HG03565 (cell line): ENCODE data around the gene PAIP1.
"Not testable (repeated sequence)": the region's sequence is repeated elsewhere in the genome, so short reads cannot be mapped to it uniquely, and the experiment has no call there.

Source experiments
- ATAC-seq: cut with Tn5 transposase; IDR thresholded peaks from one replicate; pipeline ENCODE4 v1.9.1; 2021; ENCODE audit warnings: mild to moderate bottlenecking, moderate library complexity; ENCODE audit not compliant: unreplicated experiment

PAIP1 gene

DNA sequence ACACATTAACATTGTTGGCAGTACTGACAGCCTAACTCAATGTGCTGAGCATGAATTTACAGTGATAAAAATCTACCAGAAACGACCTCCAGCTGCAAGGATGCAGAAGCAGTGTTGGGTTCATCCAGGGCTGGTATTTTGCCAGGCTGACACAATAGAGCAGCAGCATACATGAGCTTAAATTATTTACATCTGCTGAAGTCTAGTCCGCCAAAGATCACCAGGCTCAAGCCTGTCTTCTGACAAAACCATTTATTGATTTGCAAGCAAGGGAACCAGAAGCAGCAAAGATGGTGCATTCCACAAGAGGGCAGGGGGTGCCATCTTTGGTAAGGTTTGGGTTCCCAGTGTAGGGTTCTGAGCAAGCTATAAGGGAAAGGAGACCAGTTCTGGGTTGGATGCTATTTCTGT lies 33.2 kb downstream of the PAIP1 start:
- ATAC-seq, result no peak

- no peak for ATAC-seq
Observed at GRCh38 chr5:43520615-43521014, 36.3 kb downstream of the PAIP1 start.

DNA sequence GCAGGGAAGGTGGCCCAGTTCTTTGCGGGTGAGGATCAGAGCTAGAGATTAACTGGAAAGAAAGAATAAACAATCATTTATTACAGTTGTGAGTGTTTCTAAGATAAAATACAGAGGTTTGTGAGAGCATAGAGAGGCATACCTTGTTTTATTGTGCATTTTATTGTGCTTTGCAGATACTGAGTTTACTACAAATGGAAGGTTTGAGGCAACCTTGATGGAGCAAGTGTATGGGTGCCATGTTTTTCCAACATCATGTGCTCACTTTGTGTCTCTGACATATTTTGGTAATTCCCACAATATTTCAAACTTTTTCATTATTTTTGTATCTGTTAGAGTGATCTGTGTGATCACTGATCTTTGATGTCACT lies 41.2 kb downstream of the PAIP1 start:
- no peak for ATAC-seq

DNA sequence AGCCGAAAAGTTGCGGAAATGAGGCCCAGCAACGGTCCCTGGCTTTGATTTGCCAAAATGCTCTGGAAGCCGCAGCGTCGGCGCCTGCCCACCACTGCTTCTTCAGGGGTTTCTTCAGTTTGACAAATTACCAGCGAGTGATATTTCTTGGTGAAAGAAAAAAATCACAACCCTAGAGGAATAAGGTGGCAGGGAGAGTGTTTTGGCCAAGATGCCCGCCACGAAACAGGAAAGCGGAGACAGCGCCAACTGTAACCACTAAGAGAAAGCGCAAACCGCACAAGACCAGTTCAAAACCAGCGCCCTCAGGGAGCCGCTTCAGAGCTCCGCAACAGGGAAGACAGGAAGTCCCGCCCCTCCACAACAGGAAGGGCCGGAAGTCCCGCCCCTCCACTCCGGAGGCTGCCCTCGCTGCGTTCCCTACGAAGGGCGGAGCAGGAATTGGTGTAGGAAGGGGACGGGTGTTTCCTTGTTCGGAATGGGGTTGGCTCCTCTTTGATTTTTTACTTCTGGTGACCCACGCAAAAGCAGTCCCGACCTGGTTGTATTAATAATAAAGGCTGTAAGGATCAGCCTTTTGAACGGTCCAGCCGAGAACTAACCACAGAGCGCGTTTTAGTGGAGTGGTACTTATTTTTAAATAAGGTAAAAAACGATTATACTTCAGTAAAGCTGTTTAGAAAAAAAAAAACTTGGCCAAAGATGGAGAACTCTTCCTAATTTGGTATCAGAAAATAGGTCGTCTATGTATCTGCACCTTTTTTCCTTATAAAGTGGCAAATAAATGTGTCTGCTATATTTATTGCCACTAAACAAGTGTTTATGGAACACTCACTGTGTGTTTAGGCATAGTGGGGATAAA lies 41.8 kb downstream of the PAIP1 start, which contains the start of gene C5orf34:
Gene C5orf34 (minus strand): TSS at position 333 of the 862 bp plus-strand sequence. CDS start 5,809 bp downstream, outside the sequence.
- ATAC-seq, result peak; percentile 98

DNA sequence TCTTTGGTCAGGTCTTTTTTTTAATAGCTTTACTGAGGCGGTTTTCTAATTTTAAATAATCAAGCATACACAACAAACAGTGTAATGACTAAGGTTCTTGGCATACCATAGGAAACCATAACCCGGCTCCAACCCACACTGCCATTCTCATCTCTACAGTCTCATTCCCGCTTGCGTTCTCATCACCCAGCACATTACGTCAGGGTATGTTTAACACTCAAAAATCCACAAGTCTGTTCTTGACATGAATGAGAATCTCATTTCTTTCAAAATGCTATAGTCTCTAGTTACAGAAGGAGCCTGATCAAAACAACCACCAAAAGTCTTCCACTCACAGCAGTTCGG lies 42.4 kb downstream of the PAIP1 start:
- ATAC-seq, result peak; percentile 18

DNA sequence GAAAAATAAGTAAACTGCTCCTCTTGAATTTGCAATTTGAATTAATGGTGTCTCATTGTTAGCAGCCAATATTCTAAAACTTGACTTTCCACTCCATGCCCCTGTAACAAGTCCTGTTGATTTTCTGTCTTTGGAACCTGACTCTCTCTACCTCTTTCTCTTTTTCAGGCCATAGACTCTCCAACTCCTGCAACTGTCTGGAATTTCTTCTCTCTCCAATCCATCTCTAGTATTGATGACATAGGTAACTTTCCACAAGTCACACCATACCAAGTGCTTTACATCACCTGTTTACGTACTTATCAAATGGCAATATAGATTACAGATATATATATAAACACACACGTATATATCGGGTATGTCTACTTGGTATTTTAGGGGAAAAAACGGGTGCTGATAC lies 42.9 kb downstream of the PAIP1 start:
- no peak for ATAC-seq

DNA sequence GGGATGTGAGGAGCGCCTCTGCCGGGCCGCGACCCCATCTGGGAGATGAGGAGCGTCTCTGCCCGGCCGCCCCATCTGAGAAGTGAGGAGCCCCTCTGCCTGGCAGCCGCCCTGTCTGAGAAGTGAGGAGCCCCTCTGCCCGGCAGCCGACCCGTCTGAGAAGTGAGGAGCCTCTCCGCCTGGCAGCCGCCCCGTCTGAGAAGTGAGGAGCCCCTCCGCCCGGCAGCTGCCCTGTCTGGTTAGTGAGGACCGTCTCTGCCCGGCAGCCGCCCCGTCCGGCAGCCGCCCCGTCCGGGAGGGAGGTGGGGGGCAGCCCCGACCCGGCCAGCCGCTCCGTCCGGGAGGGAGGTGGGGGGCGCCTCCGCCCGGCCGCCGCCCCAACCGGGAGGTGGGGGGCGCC lies 45.8 kb downstream of the PAIP1 start:
- ATAC-seq, result not testable (repeated sequence)

- ATAC-seq, result no peak
Observed at GRCh38 chr5:43498581-43498980, 58.3 kb downstream of the PAIP1 start.

GRCh38 chr5:43497311-43498104 lies 59.4 kb downstream of the PAIP1 start:
- ATAC-seq, result no peak

DNA sequence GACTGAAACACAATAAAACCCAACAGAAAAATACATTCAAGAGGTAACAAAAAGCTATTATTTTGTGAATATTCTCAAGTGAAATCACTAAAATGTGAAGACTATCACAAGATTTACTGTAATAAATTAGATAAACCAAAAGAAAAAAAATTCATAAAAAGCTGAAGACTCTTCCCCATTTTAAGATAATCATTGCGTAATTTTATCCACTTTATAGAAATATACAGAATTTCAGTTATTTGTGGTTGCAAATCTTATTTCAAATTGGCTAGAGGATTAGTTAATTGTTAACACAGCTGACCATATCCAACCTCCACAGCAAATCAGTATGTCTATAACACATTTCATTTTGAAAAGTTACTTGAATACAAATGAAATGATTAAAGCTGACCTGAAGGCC lies 65.6 kb downstream of the PAIP1 start:
- no peak for ATAC-seq

DNA sequence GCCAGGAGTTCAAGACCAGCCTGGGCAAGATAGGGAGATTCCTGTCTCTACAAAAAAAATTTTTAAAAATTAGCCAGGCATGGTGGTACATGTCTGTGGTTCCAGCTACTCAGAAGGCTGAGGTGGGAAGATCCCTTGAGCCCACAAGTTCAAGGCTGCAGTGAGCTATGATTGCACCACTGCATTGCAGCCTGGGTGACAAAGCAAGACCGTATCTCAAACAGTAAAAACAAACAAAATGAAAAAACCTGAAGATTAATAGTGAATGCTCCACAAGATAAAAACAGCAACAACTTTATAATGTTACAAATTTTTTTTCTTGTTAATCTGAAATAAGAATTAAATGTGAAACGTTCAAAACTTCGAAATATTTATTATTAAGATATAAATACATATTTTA lies 70.5 kb downstream of the PAIP1 start:
- ATAC-seq, result no peak

DNA sequence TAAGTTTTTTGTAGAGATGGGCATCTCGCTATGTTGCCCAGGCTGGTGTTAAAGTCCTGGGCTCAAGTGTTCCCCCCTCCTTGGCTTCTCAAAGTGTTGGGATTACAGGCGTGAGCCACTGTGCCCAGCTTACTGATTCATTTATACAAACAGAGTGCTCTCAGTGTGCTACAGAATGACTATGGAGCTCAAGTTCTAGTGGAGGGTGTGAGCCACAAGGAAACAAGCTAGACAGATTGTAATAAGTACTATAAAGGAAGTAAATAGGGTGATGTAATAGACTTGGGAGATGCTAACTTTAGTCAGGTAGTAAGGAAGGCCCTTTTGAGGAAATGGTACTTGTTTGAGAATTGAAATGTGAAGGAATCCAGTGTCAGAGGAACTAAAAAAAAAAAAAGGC lies 71.5 kb downstream of the PAIP1 start:
- no peak for ATAC-seq

DNA sequence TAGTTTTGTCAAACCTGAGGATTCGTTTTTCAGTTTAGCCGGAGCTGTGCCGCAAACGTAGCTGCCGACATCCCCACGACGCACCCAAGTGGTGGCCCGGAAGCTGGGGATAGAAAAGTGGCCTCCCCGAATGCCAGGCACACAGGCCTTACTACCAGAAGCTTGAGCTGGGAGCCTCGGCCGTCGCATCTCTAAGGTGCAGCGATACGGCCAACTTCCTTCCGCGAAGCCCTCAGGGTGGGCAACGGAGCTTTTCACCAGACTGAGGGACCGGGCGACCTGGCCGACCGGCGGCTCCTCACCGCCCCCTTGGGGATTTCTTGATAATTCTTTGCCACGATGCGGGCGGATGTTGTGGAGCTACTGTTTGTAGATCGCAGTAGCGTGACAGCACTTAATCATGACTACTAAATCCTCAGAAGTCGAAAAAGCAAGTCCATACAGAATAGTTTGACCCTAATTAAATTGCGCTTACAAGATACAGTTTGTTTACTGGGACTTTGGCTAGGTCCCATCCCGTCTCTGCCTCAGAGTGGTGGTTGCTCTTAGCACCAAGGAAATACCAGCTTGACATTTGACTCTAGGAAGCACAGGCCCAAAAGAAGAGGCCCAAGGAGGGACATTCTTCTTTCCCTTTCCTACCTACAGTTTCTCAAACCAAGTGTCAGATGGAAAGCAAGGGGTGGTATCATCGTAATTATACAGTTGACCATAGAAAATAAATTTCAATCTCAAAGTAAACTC lies 72.6 kb downstream of the PAIP1 start:
- peak; percentile 59 for ATAC-seq

GRCh38 chr5:43483298-43484105 lies 73.4 kb downstream of the PAIP1 start, which contains the start of gene TMEM267:
Gene TMEM267, minus strand, starts transcription at chr5:43483865. Its CDS starts 29,896 bp downstream, at chr5:43453969.
- ATAC-seq, result peak; percentile 74

DNA sequence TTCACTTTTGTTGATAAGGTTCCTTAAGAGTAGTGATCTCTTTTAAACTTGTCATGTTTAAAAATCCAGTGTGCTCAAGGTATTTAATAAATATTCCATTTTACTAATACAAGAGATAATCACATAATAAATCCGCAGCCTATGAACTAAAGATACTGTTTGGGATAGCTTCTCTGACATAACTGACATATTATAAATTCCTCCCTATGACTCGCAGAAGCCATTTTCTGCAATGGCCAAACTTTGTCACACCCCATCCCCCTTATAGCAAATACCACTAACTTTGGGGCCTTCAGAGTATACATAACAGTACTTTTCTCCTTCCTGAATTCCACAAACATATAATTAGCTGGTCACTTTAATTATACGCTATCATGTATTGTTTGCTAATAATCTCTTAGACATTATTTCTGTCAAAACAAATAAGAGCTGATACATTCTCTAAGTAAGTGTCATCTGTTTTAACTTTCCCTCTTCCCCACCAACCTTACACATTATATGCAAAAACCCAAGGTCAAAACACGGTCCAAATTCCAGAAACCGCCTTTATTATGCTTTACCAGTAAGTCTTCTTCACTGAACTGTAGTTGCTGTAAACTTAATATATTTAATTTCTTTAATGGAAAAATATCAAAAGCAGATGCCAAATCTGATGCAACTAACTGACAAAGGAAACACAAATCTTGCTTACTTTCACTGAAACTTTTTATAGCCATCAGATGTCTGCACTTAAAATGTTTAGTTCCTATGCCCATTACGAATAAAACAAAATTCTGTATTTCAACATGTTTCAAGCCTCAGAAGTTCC lies 74.2 kb downstream of the PAIP1 start:
- no peak for ATAC-seq
